HCT116 (cell line): ENCODE results near the gene G0S2. TPM values are rescaled to one million over a fixed set of nuclear protein-coding genes. Genes with fewer than 3 reads are reported as not detected.

ENCODE experiments used
- ATAC-seq: fragments of 200-7000 bp; cut with Tn5 transposase; 2 replicates; pipeline ENCODE4 v1.9.1; 2020; ENCODE audit warnings: mild to moderate bottlenecking, moderate library complexity
- BruUV-seq: library from RNA; stranded (reverse); fragments of 400-500 nt; replicated peaks from 2 replicates; lab custom pipeline; 2021; lab: Mats Ljungman, UMichigan
- CTCF ChIA-PET: fragments of 300-600 bp; sonication (Branson Sonifier 250); formaldehyde crosslinking; loops from one replicate; lab custom pipeline; 2021; ENCODE audit warnings: antibody characterized with exemption; lab: Charles Lee
- POLR2A ChIA-PET: fragments of 300-600, 350-600 bp; sonication (Branson Sonifier 250); formaldehyde crosslinking; loops from one replicate; lab custom pipeline; 2021; ENCODE audit warnings: antibody characterized with exemption; lab: Charles Lee
- RAD21 ChIA-PET, 2 experiments: fragments of 300-600 bp; sonication (Branson Sonifier 250); formaldehyde crosslinking; loops; one replicate each; lab custom pipeline; 2023; ENCODE audit warnings: low total read pairs in 2 of 2; ENCODE audit not compliant: uncharacterized antibody in 2 of 2, unreplicated experiment in 2 of 2, low non-redundant PET in 1 of 2; lab: Charles Lee
- DNase-seq: peaks from one replicate; pipeline ENCODE4 v3.0.0-alpha.2; 2010; ENCODE audit warnings: low read depth, low spot score
- H2AFZ ChIP-seq: fragments of 200-600 bp; shearing (Covaris generic), sonication (generic); 2 replicates; pipeline ENCODE4 v1.6.1; 2017; ENCODE audit warnings: low read depth, mixed run types, mixed read lengths, antibody characterized with exemption, low read length; ENCODE audit not compliant: poor library complexity, severe bottlenecking
- H3K27ac ChIP-seq: 2 replicates; pipeline ENCODE4 v1.5.1; 2012; ENCODE audit warnings: low read depth, low read length
- H3K27me3 ChIP-seq: fragments of 200-600 bp; sonication (generic); 2 replicates; pipeline ENCODE4 v1.6.1; 2016; ENCODE audit warnings: mixed run types, low read length, mixed read lengths; ENCODE audit not compliant: insufficient read depth
- H3K36me3 ChIP-seq, 2 experiments: fragments of 200-500 bp in 1 of 2; fragments of 200-600 bp in 1 of 2; sonication (Bioruptor generic) in 1 of 2; sonication (generic) in 1 of 2; 2 replicates each; pipeline versions ENCODE4 v1.5.1 to v1.6.1; 2014 to 2016; ENCODE audit warnings: low read length in 2 of 2, inconsistent platforms in 1 of 2, mixed read lengths in 1 of 2, mixed run types in 1 of 2; ENCODE audit not compliant: insufficient read depth in 2 of 2, control insufficient read depth in 1 of 2
- H3K4me1 ChIP-seq, 2 experiments: fragments of 200-600 bp in 1 of 2; sonication (generic) in 1 of 2; 2 replicates each; pipeline versions ENCODE4 v1.5.1 to v1.6.1; 2012 to 2017; ENCODE audit warnings: low read length in 2 of 2, inconsistent platforms in 1 of 2, mild to moderate bottlenecking in 1 of 2, mixed read lengths in 1 of 2, mixed run types in 1 of 2, moderate library complexity in 1 of 2; ENCODE audit not compliant: insufficient read depth in 2 of 2, control insufficient read depth in 1 of 2
- H3K4me2 ChIP-seq: fragments of 200-600 bp; sonication (generic); 2 replicates; pipeline ENCODE4 v1.6.1; 2017; ENCODE audit warnings: mixed run types, low read length, mixed read lengths
- H3K4me3 ChIP-seq, 2 experiments: fragments of 200-600 bp in 1 of 2; sonication (generic) in 1 of 2; replicated peaks in 1 of 2; 2 replicates each; pipeline ENCODE4 v1.5.1; 2011 to 2016; ENCODE audit warnings: low read length in 2 of 2, control low read depth in 1 of 2, low read depth in 1 of 2, mild to moderate bottlenecking in 1 of 2, mixed read lengths in 1 of 2, mixed run types in 1 of 2
- H3K79me2 ChIP-seq: fragments of 200-600 bp; sonication (generic); 2 replicates; pipeline ENCODE4 v1.6.1; 2017; ENCODE audit warnings: mild to moderate bottlenecking, mixed run types, low read length, moderate library complexity, mixed read lengths; ENCODE audit not compliant: insufficient read depth
- H3K9ac ChIP-seq: fragments of 200-600 bp; sonication (generic); 2 replicates; pipeline ENCODE4 v1.6.1; 2016; ENCODE audit warnings: low read length, mixed read lengths
- H3K9me2 ChIP-seq: fragments of 200-600 bp; sonication (generic), shearing (Covaris generic); 2 replicates; pipeline ENCODE4 v1.6.1; 2017; ENCODE audit warnings: mixed run types, mild to moderate bottlenecking, moderate library complexity; ENCODE audit not compliant: insufficient read depth
- H3K9me3 ChIP-seq, 2 experiments: fragments of 200-500 bp in 1 of 2; fragments of 200-600 bp in 1 of 2; sonication (Bioruptor generic) in 1 of 2; sonication (generic) in 1 of 2; 2 replicates each; pipeline ENCODE4 v1.6.1; 2014 to 2017; ENCODE audit warnings: low read length in 2 of 2, mixed read lengths in 2 of 2, inconsistent platforms in 1 of 2, low read depth in 1 of 2, mild to moderate bottlenecking in 1 of 2, mixed run types in 1 of 2, moderate library complexity in 1 of 2; ENCODE audit not compliant: control insufficient read depth in 1 of 2, insufficient read depth in 1 of 2
- H4K20me1 ChIP-seq: fragments of 200-600 bp; sonication (generic), shearing (Covaris generic); 2 replicates; pipeline ENCODE4 v1.6.1; 2017; ENCODE audit warnings: mixed run types, mild to moderate bottlenecking, moderate library complexity; ENCODE audit not compliant: insufficient read depth
- CBX3 ChIP-seq: IDR thresholded peaks from 2 replicates; pipeline ENCODE4 v1.6.1; 2012; ENCODE audit warnings: low read depth
- ELF1 ChIP-seq: IDR thresholded peaks from 2 replicates; pipeline ENCODE4 v1.6.1; 2012; ENCODE audit warnings: low read depth, borderline replicate concordance
- EZH2 ChIP-seq: fragments of 200-600 bp; sonication (generic); IDR thresholded peaks from 2 replicates; pipeline ENCODE4 v1.6.1; 2017; ENCODE audit warnings: antibody characterized with exemption, mixed run types
- FOSL1 ChIP-seq: IDR thresholded peaks from 2 replicates; pipeline ENCODE4 v1.6.1; 2012; ENCODE audit warnings: low read depth
- JUND ChIP-seq: IDR thresholded peaks from 2 replicates; pipeline ENCODE4 v1.6.1; 2012
- MAX ChIP-seq: IDR thresholded peaks from 2 replicates; pipeline ENCODE4 v1.6.1; 2012
- POLR2A ChIP-seq: IDR thresholded peaks from 2 replicates; pipeline ENCODE4 v1.7.0; 2011; ENCODE audit warnings: borderline replicate concordance; ENCODE audit not compliant: insufficient read depth, insufficient read length; ENCODE audit errors: extremely low read depth
- RAD21 ChIP-seq: IDR thresholded peaks from 2 replicates; pipeline ENCODE4 v1.6.1; 2012; ENCODE audit warnings: low read depth, mild to moderate bottlenecking
- SIN3A ChIP-seq: IDR thresholded peaks from 2 replicates; pipeline ENCODE4 v1.6.1; 2012; ENCODE audit warnings: low read depth
- SP1 ChIP-seq: IDR thresholded peaks from 2 replicates; pipeline ENCODE4 v1.6.1; 2012; ENCODE audit warnings: low read depth
- SRF ChIP-seq: IDR thresholded peaks from 2 replicates; pipeline ENCODE4 v1.6.1; 2012; ENCODE audit warnings: low read depth
- ZBTB33 ChIP-seq: IDR thresholded peaks from 2 replicates; pipeline ENCODE4 v1.6.1; 2011; ENCODE audit warnings: mild to moderate bottlenecking, low read length, moderate library complexity; ENCODE audit not compliant: insufficient replicate concordance; ENCODE audit errors: extremely low read depth
- ZFX ChIP-seq: fragments of 450-650 bp; IDR thresholded peaks from 2 replicates; pipeline ENCODE4 v1.6.1; 2017
- ZNF274 ChIP-seq: fragments of 200-500 bp; sonication (Bioruptor generic); IDR thresholded peaks from 2 replicates; pipeline ENCODE4 v1.6.1; 2014; ENCODE audit warnings: mild to moderate bottlenecking, low read depth, low read length, inconsistent platforms
- intact Hi-C: fragments of 100-400 bp; cut with micrococcal nuclease; formaldehyde crosslinking; loops from 2 replicates; pipeline ENCODE4 v1.10.0; 2022
- total RNA-seq: library from RNA; stranded (reverse); gene quantifications from one replicate; pipeline ENCODE4 v1.2.1, GENCODE V29; 2021; ENCODE audit not compliant: unreplicated experiment
- TF ChIP-seq, protein P1 (sequence below), 3 experiments: fragments of 200-600 bp in 1 of 3; sonication (generic) in 1 of 3; IDR thresholded peaks in 2 of 3; conservative IDR thresholded peaks in 1 of 3; 2 replicates each; pipeline ENCODE4 v1.5.1; 2012 to 2017; ENCODE audit warnings: low read depth in 2 of 3, low read length in 2 of 3, antibody characterized with exemption in 1 of 3, borderline replicate concordance in 1 of 3, control low read depth in 1 of 3, mild to moderate bottlenecking in 1 of 3, mixed read lengths in 1 of 3, mixed run types in 1 of 3, moderate library complexity in 1 of 3; ENCODE audit not compliant: insufficient read depth in 1 of 3
- TF ChIP-seq, protein P2 (sequence below): IDR thresholded peaks from 2 replicates; pipeline ENCODE4 v1.6.1; 2012

Gene G0S2
- total RNA-seq, 1 experiment from 2014 or later = not detected

- CTCF ChIA-PET = interaction anchor here (0.9 to 1.4 kb wide), 2 partner anchors 61 to 119 kb away, joined by 3 read pairs; no protein-coding TSS in a partner anchor
- RAD21 ChIA-PET = interaction anchor here in 1 of 2 experiments (0.7 kb wide), 1 partner anchor 47 kb away, joined by 3 read pairs; no protein-coding TSS in a partner anchor
- Histone ChIP-seq H3K4me1 (peaks cover 8 to 24% of the 10 kb centered on the region in 2 experiments; a peak in 3 of 4 replicates), H3K79me2 (no peaks in the 10 kb centered on the region), H3K36me3 (no peaks in the 10 kb centered on the region), H3K27ac (no peak overlapping the region), H3K9ac (no peak overlapping the region), H4K20me1 (no peaks in the 10 kb centered on the region), H2AFZ (no peak overlapping the region), H3K9me3 (no peaks in the 10 kb centered on the region), H3K9me2 (no peaks in the 10 kb centered on the region), H3K27me3 (peaks cover 6% of the 10 kb centered on the region; the same call in 1 of the 2 replicates), H3K4me2 (peak overlapping the region; percentile 8; the same call in 1 of the 2 replicates), H3K4me3 (no peak overlapping the region)
- DNase-seq (no peak), ATAC-seq (no peak)
- no TSS peak for BruUV-seq
- no peak for TF ChIP-seq ZBTB33
- TF ChIP-seq ZFX = no peak
- TF ChIP-seq RAD21 = no peak
- no peak for TF ChIP-seq FOSL1
- TF ChIP-seq ELF1 = no peak
- TF ChIP-seq JUND = no peak
- no peak for TF ChIP-seq POLR2A
- no peak for TF ChIP-seq SIN3A
- TF ChIP-seq SRF = no peak
- TF ChIP-seq, protein P1, sequence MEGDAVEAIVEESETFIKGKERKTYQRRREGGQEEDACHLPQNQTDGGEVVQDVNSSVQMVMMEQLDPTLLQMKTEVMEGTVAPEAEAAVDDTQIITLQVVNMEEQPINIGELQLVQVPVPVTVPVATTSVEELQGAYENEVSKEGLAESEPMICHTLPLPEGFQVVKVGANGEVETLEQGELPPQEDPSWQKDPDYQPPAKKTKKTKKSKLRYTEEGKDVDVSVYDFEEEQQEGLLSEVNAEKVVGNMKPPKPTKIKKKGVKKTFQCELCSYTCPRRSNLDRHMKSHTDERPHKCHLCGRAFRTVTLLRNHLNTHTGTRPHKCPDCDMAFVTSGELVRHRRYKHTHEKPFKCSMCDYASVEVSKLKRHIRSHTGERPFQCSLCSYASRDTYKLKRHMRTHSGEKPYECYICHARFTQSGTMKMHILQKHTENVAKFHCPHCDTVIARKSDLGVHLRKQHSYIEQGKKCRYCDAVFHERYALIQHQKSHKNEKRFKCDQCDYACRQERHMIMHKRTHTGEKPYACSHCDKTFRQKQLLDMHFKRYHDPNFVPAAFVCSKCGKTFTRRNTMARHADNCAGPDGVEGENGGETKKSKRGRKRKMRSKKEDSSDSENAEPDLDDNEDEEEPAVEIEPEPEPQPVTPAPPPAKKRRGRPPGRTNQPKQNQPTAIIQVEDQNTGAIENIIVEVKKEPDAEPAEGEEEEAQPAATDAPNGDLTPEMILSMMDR (IDR thresholded peaks at IDR 0.05 in 2 of 3, conservative IDR thresholded peaks at IDR 0.05 in 1 of 3; ENCODE audit: borderline replicate concordance in 1 of 3, insufficient read depth in 1 of 3, low read depth in 2 of 3, low read length in 2 of 3) = no peak
- no peak for TF ChIP-seq EZH2
- no peak for TF ChIP-seq ZNF274
- TF ChIP-seq MAX = no peak
- TF ChIP-seq SP1 = no peak
- no peak for TF ChIP-seq CBX3
- TF ChIP-seq, protein P2, sequence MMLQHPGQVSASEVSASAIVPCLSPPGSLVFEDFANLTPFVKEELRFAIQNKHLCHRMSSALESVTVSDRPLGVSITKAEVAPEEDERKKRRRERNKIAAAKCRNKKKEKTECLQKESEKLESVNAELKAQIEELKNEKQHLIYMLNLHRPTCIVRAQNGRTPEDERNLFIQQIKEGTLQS = no peak
- intact Hi-C loops = no loop called here
- POLR2A ChIA-PET = no interaction called here
These were observed 13.6 kb downstream of the G0S2 start for GRCh38 chr1:209688746-209689234.
